IMR-90 (cell line): ENCODE data around the gene CFAP221. TPM values are rescaled to one million over a fixed set of nuclear protein-coding genes. Genes with fewer than 3 reads are reported as not detected.

Source experiments
- ATAC-seq: fragments of 200-7000 bp; cut with Tn5 transposase; 2 replicates; pipeline ENCODE4 v1.9.1; 2020; ENCODE audit warnings: low read depth, mild to moderate bottlenecking, moderate library complexity
- BruUV-seq: library from RNA; stranded (reverse); fragments of 400-500 nt; replicated peaks from 2 replicates; lab custom pipeline; 2021; lab: Mats Ljungman, UMichigan
- CTCF ChIA-PET: fragments of 300-600 bp; formaldehyde crosslinking; extraction: SDS; loops from one replicate; lab custom pipeline; 2021; ENCODE audit warnings: antibody characterized with exemption; lab: Yijun Ruan, JAX
- POLR2A ChIA-PET: fragments of 300-600 bp; sonication (Branson Sonifier 250); formaldehyde crosslinking; loops from one replicate; lab custom pipeline; 2022; ENCODE audit warnings: antibody characterized with exemption; ENCODE audit not compliant: unreplicated experiment; lab: Charles Lee
- DNase-seq: peaks from one replicate; pipeline ENCODE4 v3.0.0; 2013
- H2AFZ ChIP-seq: replicated peaks from 2 replicates; pipeline ENCODE3; 2013; ENCODE audit warnings: low read length, mild to moderate bottlenecking; ENCODE audit not compliant: poor library complexity
- H2AK5ac ChIP-seq: 2 replicates; pipeline ENCODE4 v1.6.1; 2013; ENCODE audit warnings: low read depth, low read length, inconsistent platforms
- H2AK9ac ChIP-seq: replicated peaks from 2 replicates; pipeline ENCODE3; 2013; ENCODE audit warnings: mild to moderate bottlenecking, low read depth, low read length, moderate library complexity; ENCODE audit not compliant: poor library complexity
- H2BK120ac ChIP-seq: 2 replicates; pipeline ENCODE4 v1.6.1; 2013; ENCODE audit warnings: low read depth, low read length, inconsistent platforms
- H2BK15ac ChIP-seq: 3 replicates; pipeline ENCODE4 v1.6.1; 2013; ENCODE audit warnings: low read depth, low read length, inconsistent platforms
- H2BK20ac ChIP-seq: 2 replicates; pipeline ENCODE4 v1.6.1; 2013; ENCODE audit warnings: low read depth, mild to moderate bottlenecking, inconsistent platforms, low read length, moderate library complexity
- H2BK5ac ChIP-seq: 2 replicates; pipeline ENCODE4 v1.6.1; 2013; ENCODE audit warnings: mild to moderate bottlenecking, low read depth, low read length, inconsistent platforms; ENCODE audit not compliant: poor library complexity, severe bottlenecking
- H3K14ac ChIP-seq: replicated peaks from 2 replicates; pipeline ENCODE4 v1.6.1; 2013; ENCODE audit warnings: low read depth, low read length, inconsistent platforms
- H3K18ac ChIP-seq: 2 replicates; pipeline ENCODE4 v1.6.1; 2013; ENCODE audit warnings: low read depth, low read length, control low read depth
- H3K23ac ChIP-seq: 2 replicates; pipeline ENCODE4 v1.6.1; 2013; ENCODE audit warnings: low read depth, low read length, inconsistent platforms
- H3K27ac ChIP-seq: 2 replicates; pipeline ENCODE4 v1.5.1; 2013; ENCODE audit warnings: mild to moderate bottlenecking, control low read depth, low read length; ENCODE audit not compliant: insufficient read depth
- H3K27me3 ChIP-seq: 2 replicates; pipeline ENCODE4 v1.6.1; 2013; ENCODE audit warnings: low read length; ENCODE audit not compliant: control insufficient read depth, insufficient read depth
- H3K36me3 ChIP-seq: 2 replicates; pipeline ENCODE4 v1.6.1; 2013; ENCODE audit warnings: low read length, mixed read lengths; ENCODE audit not compliant: control insufficient read depth, insufficient read depth
- H3K4ac ChIP-seq: 2 replicates; pipeline ENCODE4 v1.6.1; 2013; ENCODE audit warnings: low read depth, low read length, inconsistent platforms
- H3K4me1 ChIP-seq: 2 replicates; pipeline ENCODE4 v1.6.1; 2013; ENCODE audit warnings: low read length, mixed read lengths; ENCODE audit not compliant: control insufficient read depth, insufficient read depth
- H3K4me2 ChIP-seq: 2 replicates; pipeline ENCODE4 v1.6.1; 2013; ENCODE audit warnings: low read depth, mild to moderate bottlenecking, control low read depth, low read length, moderate library complexity
- H3K4me3 ChIP-seq: 2 replicates; pipeline ENCODE4 v1.5.1; 2013; ENCODE audit warnings: low read depth, mild to moderate bottlenecking, control low read depth, low read length, moderate library complexity; ENCODE audit not compliant: insufficient read depth
- H3K56ac ChIP-seq: 2 replicates; pipeline ENCODE4 v1.6.1; 2013; ENCODE audit warnings: low read length, inconsistent platforms; ENCODE audit not compliant: insufficient read depth; ENCODE audit errors: extremely low read depth
- H3K79me1 ChIP-seq, 2 experiments: 2 replicates each; pipeline ENCODE4 v1.6.1; 2013; ENCODE audit warnings: low read length in 2 of 2, inconsistent platforms in 1 of 2, low read depth in 1 of 2
- H3K9ac ChIP-seq: 2 replicates; pipeline ENCODE4 v1.6.1; 2013; ENCODE audit warnings: low read depth, low read length, control low read depth
- H3K9me1 ChIP-seq: 2 replicates; pipeline ENCODE4 v1.6.1; 2013; ENCODE audit warnings: low read length, inconsistent platforms; ENCODE audit not compliant: insufficient read depth
- H3K9me3 ChIP-seq: 2 replicates; pipeline ENCODE4 v1.6.1; 2013; ENCODE audit warnings: low read length; ENCODE audit not compliant: control insufficient read depth, insufficient read depth
- H4K20me1 ChIP-seq: 2 replicates; pipeline ENCODE4 v1.6.1; 2013; ENCODE audit warnings: low read length, inconsistent platforms; ENCODE audit not compliant: insufficient read depth
- H4K5ac ChIP-seq: 2 replicates; pipeline ENCODE4 v1.6.1; 2013; ENCODE audit warnings: mild to moderate bottlenecking, low read depth, low read length, control low read depth
- H4K8ac ChIP-seq, 2 experiments: 2 replicates each; pipeline ENCODE4 v1.6.1; 2013; ENCODE audit warnings: low read depth in 2 of 2, low read length in 2 of 2, control low read depth in 1 of 2, inconsistent platforms in 1 of 2
- H4K91ac ChIP-seq: 2 replicates; pipeline ENCODE4 v1.6.1; 2013; ENCODE audit warnings: low read depth, low read length, inconsistent platforms; ENCODE audit not compliant: insufficient read depth
- BHLHE40 ChIP-seq: fragments of 150-350 bp; IDR thresholded peaks from 2 replicates; pipeline ENCODE4 v1.6.1; 2016; ENCODE audit warnings: mild to moderate bottlenecking, low read depth, low read length
- CEBPB ChIP-seq: IDR thresholded peaks from 2 replicates; pipeline ENCODE4 v1.6.1; 2012; ENCODE audit warnings: low read depth, low read length, improper control_type of control experiment
- CHD1 ChIP-seq: IDR thresholded peaks from 2 replicates; pipeline ENCODE4 v1.6.1; 2012; ENCODE audit warnings: low read depth, low read length, improper control_type of control experiment
- CTCF ChIP-seq: conservative IDR thresholded peaks from 2 replicates; pipeline ENCODE4 v1.5.1; 2012; ENCODE audit warnings: mild to moderate bottlenecking, low read depth, low read length, improper control_type of control experiment
- ELK1 ChIP-seq: fragments of 150-350 bp; IDR thresholded peaks from 2 replicates; pipeline ENCODE4 v1.6.1; 2016; ENCODE audit warnings: low read depth, mild to moderate bottlenecking, low read length, moderate library complexity, borderline replicate concordance
- FOS ChIP-seq: fragments of 150-350 bp; IDR thresholded peaks from 2 replicates; pipeline ENCODE4 v1.6.1; 2016; ENCODE audit warnings: low read depth, low read length
- MAFK ChIP-seq: IDR thresholded peaks from 2 replicates; pipeline ENCODE4 v1.6.1; 2012; ENCODE audit warnings: low read depth, low read length, improper control_type of control experiment
- MAZ ChIP-seq: IDR thresholded peaks from 2 replicates; pipeline ENCODE4 v1.6.1; 2012; ENCODE audit warnings: low read depth, mild to moderate bottlenecking, low read length, improper control_type of control experiment, moderate library complexity, borderline replicate concordance
- MXI1 ChIP-seq: IDR thresholded peaks from 2 replicates; pipeline ENCODE4 v1.6.1; 2012; ENCODE audit warnings: low read depth, mild to moderate bottlenecking, low read length, moderate library complexity, borderline replicate concordance
- NFE2L2 ChIP-seq: fragments of 150-350 bp; IDR thresholded peaks from 2 replicates; pipeline ENCODE4 v1.6.1; 2016; ENCODE audit warnings: low read depth, mild to moderate bottlenecking, low read length
- POLR2A ChIP-seq: IDR thresholded peaks from 2 replicates; pipeline ENCODE4 v1.6.1; 2012; ENCODE audit warnings: mild to moderate bottlenecking, low read depth, low read length
- RAD21 ChIP-seq: IDR thresholded peaks from 2 replicates; pipeline ENCODE4 v1.6.1; 2012; ENCODE audit warnings: low read length, improper control_type of control experiment
- RCOR1 ChIP-seq: IDR thresholded peaks from 2 replicates; pipeline ENCODE4 v1.6.1; 2012; ENCODE audit warnings: mild to moderate bottlenecking, low read length, improper control_type of control experiment; ENCODE audit not compliant: insufficient replicate concordance
- RFX5 ChIP-seq: IDR thresholded peaks from 2 replicates; pipeline ENCODE4 v1.8.0; 2012; ENCODE audit warnings: low read depth, mild to moderate bottlenecking, low read length, moderate library complexity
- SMC3 ChIP-seq: fragments of 150-350 bp; IDR thresholded peaks from 2 replicates; pipeline ENCODE4 v1.6.1; 2016; ENCODE audit warnings: low read depth, mild to moderate bottlenecking, antibody characterized with exemption, low read length, moderate library complexity
- USF2 ChIP-seq: fragments of 150-350 bp; IDR thresholded peaks from 2 replicates; pipeline ENCODE4 v1.6.1; 2017; ENCODE audit warnings: mild to moderate bottlenecking, antibody characterized with exemption, low read length, low read depth
- WGBS, 2 experiments: methylation state at CpG; one replicate each; pipeline versions ENCODE4 v1.1.5 to v1.1.7; 2013; ENCODE audit warnings: missing lambda C conversion rate in 2 of 2; ENCODE audit not compliant: insufficient read length in 1 of 2; ENCODE audit errors: extremely low coverage in 2 of 2; 5-methylcytosine and 5-hydroxymethylcytosine counted together
- dilution Hi-C: fragments of 300-500 bp; cut with HindIII; formaldehyde crosslinking; loops from one replicate; pipeline ENCODE4 v1.14.3; 2018; ENCODE audit warnings: low sequenced_read_pairs; ENCODE audit not compliant: unreplicated experiment
- in situ Hi-C: fragments of 300-500 bp; cut with MboI; formaldehyde crosslinking; loops from 3 replicates; pipeline ENCODE4 v1.14.3; 2019; ENCODE audit warnings: low sequenced_read_pairs, inconsistent platforms, mixed read lengths
- intact Hi-C: fragments of 100-400 bp; cut with micrococcal nuclease; formaldehyde crosslinking; loops from 2 replicates; pipeline ENCODE4 v1.10.0; 2022
- polyA plus RNA-seq, 3 experiments: library from polyadenylated mRNA; depleted of rRNA; stranded (reverse); fragments of >200 nt; gene quantifications; 2 replicates each; pipeline ENCODE4 v1.2.3, GENCODE V29; 2012; ENCODE audit warnings: low replicate concordance in 1 of 3
- total RNA-seq: library from RNA; depleted of rRNA; stranded (reverse); fragments of >200 nt; gene quantifications from 2 replicates; pipeline ENCODE4 v1.2.3, GENCODE V29; 2012

The CFAP221 gene
- total and polyA plus RNA-seq, 2 of the 4 experiments (the other 2 are of a cell fraction): not detected

- Histone ChIP-seq H3K23ac (no peak overlapping the region), H2AFZ (no peak overlapping the region), H3K56ac (no peak overlapping the region), H3K4me1 (no peaks in the 10 kb centered on the region), H2AK9ac (no peak overlapping the region), H2BK120ac (no peak overlapping the region), H3K14ac (no peak overlapping the region), H2BK5ac (no peak overlapping the region), H4K91ac (no peak overlapping the region), H3K4ac (no peak overlapping the region), H2BK20ac (no peak overlapping the region), H3K9me1 (no peaks in the 10 kb centered on the region), H4K5ac (no peak overlapping the region), H3K9ac (no peak overlapping the region), H3K27ac (no peak overlapping the region), H3K4me3 (no peak overlapping the region), H2BK15ac (no peak overlapping the region), H2AK5ac (no peak overlapping the region), H3K18ac (no peak overlapping the region), H3K79me1 (no peaks in the 10 kb centered on the region), H3K27me3 (peaks cover 7% of the 10 kb centered on the region), H3K4me2 (no peak overlapping the region), H4K20me1 (no peaks in the 10 kb centered on the region), H4K8ac (no peak overlapping the region), H3K36me3 (no peaks in the 10 kb centered on the region), H3K9me3 (no peaks in the 10 kb centered on the region)
- CTCF ChIA-PET: no interaction called here
- in situ Hi-C loops: no loop called here
- intact Hi-C loops: loop anchor here (5.0 kb wide), 1 partner anchor 780 kb away; no protein-coding TSS in a partner anchor
- no peak for ATAC-seq
- WGBS, 2 experiments: no CpG with 5 or more reads among the region's 3 CpGs
- POLR2A ChIA-PET: no interaction called here
- TF ChIP-seq RAD21: no peak
- no peak for TF ChIP-seq RCOR1
- no peak for TF ChIP-seq CHD1
- TF ChIP-seq NFE2L2: no peak
- no peak for TF ChIP-seq CEBPB
- no peak for TF ChIP-seq BHLHE40
- no peak for TF ChIP-seq POLR2A
- TF ChIP-seq CTCF: no peak
- TF ChIP-seq RFX5: no peak
- TF ChIP-seq SMC3: no peak
- TF ChIP-seq ELK1: no peak
- no peak for TF ChIP-seq USF2
- no peak for TF ChIP-seq MAZ
- TF ChIP-seq FOS: no peak
- no peak for TF ChIP-seq MAFK
- TF ChIP-seq MXI1: no peak
- no peak for DNase-seq
- no TSS peak for BruUV-seq
- dilution Hi-C loops: no loop called here
Observed at GRCh38 chr2:119662297-119662696, 118.0 kb downstream of the CFAP221 start.
